Testis (tissue), 2 donors: Measurements from ENCODE around the gene ZKSCAN5.

ENCODE experiments used
- CTCF ChIP-seq, 3 experiments: fragments of 450-650 bp in 2 of 3; fragments of 200-600 bp in 1 of 3; sonication (generic) in 1 of 3; IDR thresholded peaks; one replicate each; pipeline ENCODE4 v1.5.1; 2016 to 2019; ENCODE audit warnings: antibody characterized with exemption in 3 of 3, mild to moderate bottlenecking in 2 of 3, moderate library complexity in 1 of 3
- POLR2A ChIP-seq: fragments of 450-650 bp; IDR thresholded peaks from one replicate; pipeline ENCODE4 v1.6.1; 2017; ENCODE audit warnings: antibody characterized with exemption, mild to moderate bottlenecking, moderate library complexity

- no peak for TF ChIP-seq CTCF (IDR thresholded peaks at IDR 0.05)
- TF ChIP-seq POLR2A, result no peak
These were observed 13.6 kb upstream of the ZKSCAN5 start for GRCh38 chr7:99490878-99491277.
